Measurements from ENCODE around the gene GPC6. TPM values are rescaled to one million over a fixed set of nuclear protein-coding genes. Genes with fewer than 3 reads are reported as not detected.
A peak's percentile ranks its signal among the peaks of the same experiment; 100 is the strongest.

GPC6 gene
- total RNA-seq, 1 donor from 2014 or later = 5.5 TPM

DNA sequence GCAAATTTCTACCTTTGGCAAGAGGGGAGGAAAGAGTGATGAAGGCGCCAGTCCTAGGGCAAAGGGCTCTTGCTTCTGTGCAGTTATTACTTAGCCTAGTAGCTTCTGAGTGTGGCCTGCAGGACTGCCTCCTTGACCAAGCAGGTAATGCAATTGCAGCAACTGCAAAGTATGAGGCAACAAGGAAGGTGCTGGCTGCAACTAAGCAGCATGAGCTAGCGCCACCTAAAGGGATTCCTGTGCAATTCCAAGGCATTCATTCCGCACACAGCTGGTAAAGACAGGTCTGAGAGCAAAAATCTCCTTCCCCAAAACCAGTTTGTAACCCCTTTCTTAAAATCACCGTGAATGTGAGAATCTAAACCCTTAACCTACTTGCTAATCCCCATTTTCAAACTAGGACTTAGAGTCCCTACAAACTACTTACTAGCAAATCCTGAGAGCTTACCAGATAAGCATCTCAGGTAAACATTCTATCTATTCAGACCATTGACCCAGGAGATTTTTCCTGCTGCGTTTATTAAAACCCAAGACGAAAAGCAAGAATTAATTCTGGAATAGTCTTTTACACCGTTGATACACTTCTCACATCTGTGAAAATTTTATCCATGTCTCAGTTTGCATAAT is 1190.0 kb downstream of the GPC6 start:
- no peaks in the 10 kb centered on the region for H3K27me3 ChIP-seq (ENCODE audit: control insufficient read depth, insufficient read depth, low read length)
- no peaks in the 10 kb centered on the region for H3K36me3 ChIP-seq (ENCODE audit: control insufficient read depth, insufficient read depth, low read length)
- DNase-seq (ENCODE audit: low read depth) = peak; percentile 29
- no peak overlapping the region for H3K4me3 ChIP-seq (ENCODE audit: low read depth, low read length)
- TF ChIP-seq, protein P1, sequence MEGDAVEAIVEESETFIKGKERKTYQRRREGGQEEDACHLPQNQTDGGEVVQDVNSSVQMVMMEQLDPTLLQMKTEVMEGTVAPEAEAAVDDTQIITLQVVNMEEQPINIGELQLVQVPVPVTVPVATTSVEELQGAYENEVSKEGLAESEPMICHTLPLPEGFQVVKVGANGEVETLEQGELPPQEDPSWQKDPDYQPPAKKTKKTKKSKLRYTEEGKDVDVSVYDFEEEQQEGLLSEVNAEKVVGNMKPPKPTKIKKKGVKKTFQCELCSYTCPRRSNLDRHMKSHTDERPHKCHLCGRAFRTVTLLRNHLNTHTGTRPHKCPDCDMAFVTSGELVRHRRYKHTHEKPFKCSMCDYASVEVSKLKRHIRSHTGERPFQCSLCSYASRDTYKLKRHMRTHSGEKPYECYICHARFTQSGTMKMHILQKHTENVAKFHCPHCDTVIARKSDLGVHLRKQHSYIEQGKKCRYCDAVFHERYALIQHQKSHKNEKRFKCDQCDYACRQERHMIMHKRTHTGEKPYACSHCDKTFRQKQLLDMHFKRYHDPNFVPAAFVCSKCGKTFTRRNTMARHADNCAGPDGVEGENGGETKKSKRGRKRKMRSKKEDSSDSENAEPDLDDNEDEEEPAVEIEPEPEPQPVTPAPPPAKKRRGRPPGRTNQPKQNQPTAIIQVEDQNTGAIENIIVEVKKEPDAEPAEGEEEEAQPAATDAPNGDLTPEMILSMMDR (IDR thresholded peaks at IDR 0.05; ENCODE audit: insufficient read depth, low read length, severe bottlenecking) = peak; percentile 71
- no peak for FAIRE-seq

DNA sequence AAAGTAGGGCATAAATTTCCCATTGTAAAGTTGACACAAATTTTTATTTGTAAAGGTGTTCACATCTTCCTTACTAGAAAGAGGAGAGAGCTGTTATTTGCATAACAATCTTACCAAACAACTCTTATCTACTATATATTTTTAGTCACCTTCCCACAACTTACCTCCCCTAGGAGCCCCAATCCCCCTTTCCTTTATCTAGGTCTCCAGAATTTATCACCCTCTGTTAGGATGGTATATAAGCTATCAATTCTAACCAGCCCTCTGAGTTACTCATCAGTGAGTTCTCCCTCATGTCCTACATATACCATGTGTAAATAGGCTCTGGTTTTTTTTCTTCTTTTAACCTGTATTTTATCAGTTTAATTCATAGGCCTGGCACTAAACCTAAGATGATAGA is 1190.7 kb downstream of the GPC6 start:
- no peak for FAIRE-seq
- TF ChIP-seq, protein P1 (IDR thresholded peaks at IDR 0.05; ENCODE audit: insufficient read depth, low read length, severe bottlenecking) = no peak
- H3K27me3 ChIP-seq (ENCODE audit: control insufficient read depth, insufficient read depth, low read length) = no peaks in the 10 kb centered on the region

DNA sequence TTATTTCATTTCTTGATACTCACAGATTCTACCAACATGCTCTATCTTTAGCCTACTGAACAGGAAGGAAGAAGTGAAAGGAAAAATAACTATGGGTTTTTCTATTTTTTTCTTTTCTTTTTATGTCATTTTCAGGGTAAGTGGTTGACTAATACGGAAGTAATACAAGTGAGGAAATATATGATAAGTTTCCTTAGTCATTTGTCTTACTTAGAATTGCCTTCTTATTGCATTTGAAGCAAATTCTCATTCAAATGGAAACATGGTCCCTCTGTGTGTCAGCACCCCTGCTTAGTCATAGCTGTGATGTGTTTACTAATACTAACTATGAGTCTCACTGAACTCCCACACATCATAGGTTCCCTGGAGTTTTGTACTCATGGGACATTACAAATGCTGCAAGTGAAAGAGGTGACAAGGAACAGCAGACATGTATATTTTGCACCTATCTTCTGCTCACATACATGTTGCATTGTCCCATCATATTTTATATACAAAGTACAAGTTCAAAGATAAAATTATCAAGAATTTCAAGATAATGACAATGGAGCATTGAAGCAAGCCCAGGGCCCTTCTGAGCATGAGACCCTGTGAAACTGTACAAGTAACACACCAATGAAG is 1192.8 kb downstream of the GPC6 start:
- DNase-seq (ENCODE audit: low read depth) (peak; percentile 87), FAIRE-seq (no peak)
- Histone ChIP-seq H3K4me3 (ENCODE audit: low read depth, low read length) (no peak overlapping the region), H3K36me3 (ENCODE audit: control insufficient read depth, insufficient read depth, low read length) (no peaks in the 10 kb centered on the region), H3K27me3 (ENCODE audit: control insufficient read depth, insufficient read depth, low read length) (no peaks in the 10 kb centered on the region)
- TF ChIP-seq, protein P1 (IDR thresholded peaks at IDR 0.05; ENCODE audit: insufficient read depth, low read length, severe bottlenecking) = no peak

More for the DNA sequence above, 1190.7 kb downstream of the GPC6 start:
- Histone ChIP-seq H3K4me3 (ENCODE audit: low read depth, low read length) (no peak overlapping the region), H3K36me3 (ENCODE audit: control insufficient read depth, insufficient read depth, low read length) (no peaks in the 10 kb centered on the region)
- no peak for DNase-seq (ENCODE audit: low read depth)

DNA sequence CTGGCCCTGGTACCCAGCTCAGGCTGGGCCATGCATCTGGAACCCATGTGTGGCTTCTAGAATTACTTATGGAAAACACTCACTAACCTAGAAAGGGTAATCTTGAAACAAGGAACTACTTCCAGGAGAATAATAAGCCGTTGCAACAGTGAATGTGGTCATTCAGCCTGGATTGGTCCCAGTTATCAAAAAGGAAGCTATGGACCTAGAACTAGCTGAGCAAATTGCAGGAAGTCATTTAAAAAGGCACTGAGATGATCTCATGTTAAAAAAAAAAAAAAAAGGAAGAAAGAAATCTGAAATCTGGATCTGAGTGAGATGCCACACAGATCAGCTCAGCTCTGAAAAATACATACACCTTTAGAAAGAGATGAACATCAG is 1193.3 kb downstream of the GPC6 start:
- FAIRE-seq (no peak), DNase-seq (ENCODE audit: low read depth) (no peak)
- no peaks in the 10 kb centered on the region for H3K27me3 ChIP-seq (ENCODE audit: control insufficient read depth, insufficient read depth, low read length)
- no peaks in the 10 kb centered on the region for H3K36me3 ChIP-seq (ENCODE audit: control insufficient read depth, insufficient read depth, low read length)
- TF ChIP-seq, protein P1 (IDR thresholded peaks at IDR 0.05; ENCODE audit: insufficient read depth, low read length, severe bottlenecking) = no peak
- H3K4me3 ChIP-seq (ENCODE audit: low read depth, low read length) = no peak overlapping the region

DNA sequence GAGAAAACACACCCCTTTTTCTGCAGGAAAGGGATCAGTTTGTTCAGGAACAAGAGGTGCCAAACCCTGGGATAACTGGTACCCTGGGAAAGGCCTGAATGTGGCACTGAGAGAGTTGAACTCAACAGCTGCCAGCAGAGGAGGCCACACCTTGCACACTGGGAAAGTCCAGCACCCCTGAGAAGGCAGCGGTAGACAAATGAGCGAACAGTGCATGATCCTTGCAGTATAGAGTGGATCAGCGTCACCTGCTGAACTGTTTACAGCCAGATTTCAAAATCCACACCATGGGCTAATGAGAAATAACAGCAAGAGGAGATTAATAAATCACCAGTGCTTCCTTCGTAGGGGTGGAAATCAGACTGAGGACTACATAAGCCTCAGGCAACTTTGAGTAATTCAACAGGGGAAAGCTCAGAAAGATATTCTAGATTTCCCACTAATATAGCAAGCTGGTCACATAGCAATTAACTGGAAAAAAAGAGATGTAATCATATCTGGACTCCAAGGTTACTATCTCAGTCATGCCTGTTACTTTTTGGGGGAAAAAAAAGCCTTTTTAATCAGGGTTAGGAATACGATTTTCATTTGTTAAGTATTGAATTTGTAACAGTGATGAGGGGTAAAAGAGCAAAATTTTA is 1200.8 kb downstream of the GPC6 start:
- Histone ChIP-seq H3K36me3 (ENCODE audit: control insufficient read depth, insufficient read depth, low read length) (no peaks in the 10 kb centered on the region), H3K4me3 (ENCODE audit: low read depth, low read length) (no peak overlapping the region), H3K27me3 (ENCODE audit: control insufficient read depth, insufficient read depth, low read length) (no peaks in the 10 kb centered on the region)
- TF ChIP-seq, protein P1 (IDR thresholded peaks at IDR 0.05; ENCODE audit: insufficient read depth, low read length, severe bottlenecking) = no peak
- FAIRE-seq (no peak), DNase-seq (ENCODE audit: low read depth) (no peak)
